Calu3 (cell line): ENCODE results near the gene FNTB. TPM values are rescaled to one million over a fixed set of nuclear protein-coding genes. Genes with fewer than 3 reads are reported as not detected.

Source experiments
- BruUV-seq: library from RNA; stranded (reverse); fragments of 400-500 nt; replicated peaks from 2 replicates; lab custom pipeline; 2021; lab: Mats Ljungman, UMichigan
- CTCF ChIA-PET: fragments of 300-600 bp; sonication (Branson Sonifier 250); formaldehyde crosslinking; loops from one replicate; lab custom pipeline; 2022; ENCODE audit warnings: antibody characterized with exemption; lab: Charles Lee
- DNase-seq: peaks from one replicate; pipeline ENCODE4 v3.0.0; 2022
- H3K27ac Mint-ChIP-seq: one replicate; pipeline ENCODE4 v1.8.0; 2022; ENCODE audit warnings: mixed read lengths; ENCODE audit not compliant: unreplicated experiment
- H3K27me3 Mint-ChIP-seq: one replicate; pipeline ENCODE4 v1.8.0; 2022; ENCODE audit warnings: mixed read lengths; ENCODE audit not compliant: unreplicated experiment
- H3K36me3 Mint-ChIP-seq: one replicate; pipeline ENCODE4 v1.8.0; 2022; ENCODE audit warnings: mild to moderate bottlenecking, moderate library complexity, mixed read lengths; ENCODE audit not compliant: insufficient read depth, unreplicated experiment
- H3K4me1 Mint-ChIP-seq: one replicate; pipeline ENCODE4 v1.8.0; 2022; ENCODE audit warnings: mild to moderate bottlenecking, low read depth, mixed read lengths; ENCODE audit not compliant: unreplicated experiment
- H3K4me3 Mint-ChIP-seq: one replicate; pipeline ENCODE4 v1.8.0; 2022; ENCODE audit warnings: mild to moderate bottlenecking, low read depth, moderate library complexity, mixed read lengths; ENCODE audit not compliant: unreplicated experiment
- H3K9me3 Mint-ChIP-seq: one replicate; pipeline ENCODE4 v1.8.0; 2022; ENCODE audit warnings: low read depth, mixed read lengths; ENCODE audit not compliant: unreplicated experiment
- CTCF ChIP-seq: fragments of 200-600 bp; IDR thresholded peaks from one replicate; pipeline ENCODE4 v1.8.0; 2022; ENCODE audit warnings: antibody characterized with exemption; ENCODE audit not compliant: unreplicated experiment
- intact Hi-C: fragments of 100-400 bp; cut with micrococcal nuclease; formaldehyde crosslinking; loops from one replicate; pipeline ENCODE4 v1.10.0; 2022; ENCODE audit not compliant: unreplicated experiment
- total RNA-seq: library from RNA; stranded (reverse); gene quantifications from 2 replicates; pipeline ENCODE4 v1.2.3, GENCODE V29; 2022

The FNTB gene
- total RNA-seq, 1 experiment from 2014 or later = 15.0 TPM

- CTCF ChIA-PET = no interaction called here
- Mint-ChIP-seq H3K27ac (no peak overlapping the region), H3K9me3 (no peaks in the 10 kb centered on the region), H3K27me3 (no peaks in the 10 kb centered on the region), H3K4me1 (peaks cover 8% of the 10 kb centered on the region), H3K4me3 (no peak overlapping the region), H3K36me3 (peaks cover 4% of the 10 kb centered on the region)
- DNase-seq = no peak
- intact Hi-C loops = no loop called here
- no TSS peak for BruUV-seq
- TF ChIP-seq CTCF = no peak
Observed at GRCh38 chr14:65010211-65010931, 23.7 kb downstream of the FNTB start.

- BruUV-seq = no TSS peak
- Mint-ChIP-seq H3K9me3 (no peaks in the 10 kb centered on the region), H3K27ac (no peak overlapping the region), H3K4me1 (peaks cover 4% of the 10 kb centered on the region), H3K4me3 (no peak overlapping the region), H3K27me3 (no peaks in the 10 kb centered on the region), H3K36me3 (peaks cover 4% of the 10 kb centered on the region)
- CTCF ChIA-PET = no interaction called here
- no peak for TF ChIP-seq CTCF
- intact Hi-C loops = no loop called here
- no peak for DNase-seq
Observed at GRCh38 chr14:65011538-65011937, 24.8 kb downstream of the FNTB start.

GRCh38 chr14:65012353-65012752, 25.7 kb downstream of the FNTB start:
- intact Hi-C loops = no loop called here
- Mint-ChIP-seq H3K9me3 (no peaks in the 10 kb centered on the region), H3K27ac (no peak overlapping the region), H3K27me3 (no peaks in the 10 kb centered on the region), H3K36me3 (peaks cover 4% of the 10 kb centered on the region), H3K4me3 (no peak overlapping the region), H3K4me1 (no peaks in the 10 kb centered on the region)
- DNase-seq = no peak
- CTCF ChIA-PET = interaction anchor here (1.0 to 1.1 kb wide), 2 partner anchors 10 to 102 kb away, joined by 3 read pairs; no protein-coding TSS in a partner anchor
- no peak for TF ChIP-seq CTCF
- no TSS peak for BruUV-seq

- no peak for TF ChIP-seq CTCF
- BruUV-seq = no TSS peak
- intact Hi-C loops = no loop called here
- Mint-ChIP-seq H3K4me1 (no peaks in the 10 kb centered on the region), H3K27me3 (no peaks in the 10 kb centered on the region), H3K9me3 (no peaks in the 10 kb centered on the region), H3K36me3 (peaks cover 4% of the 10 kb centered on the region), H3K4me3 (no peak overlapping the region), H3K27ac (no peak overlapping the region)
- CTCF ChIA-PET = no interaction called here
- no peak for DNase-seq
Observed at GRCh38 chr14:65015391-65015790, 28.7 kb downstream of the FNTB start.
